ENCODE results near the gene ZNF487.
"Not testable (repeated sequence)": the region's sequence is repeated elsewhere in the genome, so short reads cannot be mapped to it uniquely, and the experiment has no call there.

Gene ZNF487

GRCh38 chr10:43407148-43407575, 29.7 kb upstream of the ZNF487 start:
- DNase-seq: peak; percentile 76

DNA sequence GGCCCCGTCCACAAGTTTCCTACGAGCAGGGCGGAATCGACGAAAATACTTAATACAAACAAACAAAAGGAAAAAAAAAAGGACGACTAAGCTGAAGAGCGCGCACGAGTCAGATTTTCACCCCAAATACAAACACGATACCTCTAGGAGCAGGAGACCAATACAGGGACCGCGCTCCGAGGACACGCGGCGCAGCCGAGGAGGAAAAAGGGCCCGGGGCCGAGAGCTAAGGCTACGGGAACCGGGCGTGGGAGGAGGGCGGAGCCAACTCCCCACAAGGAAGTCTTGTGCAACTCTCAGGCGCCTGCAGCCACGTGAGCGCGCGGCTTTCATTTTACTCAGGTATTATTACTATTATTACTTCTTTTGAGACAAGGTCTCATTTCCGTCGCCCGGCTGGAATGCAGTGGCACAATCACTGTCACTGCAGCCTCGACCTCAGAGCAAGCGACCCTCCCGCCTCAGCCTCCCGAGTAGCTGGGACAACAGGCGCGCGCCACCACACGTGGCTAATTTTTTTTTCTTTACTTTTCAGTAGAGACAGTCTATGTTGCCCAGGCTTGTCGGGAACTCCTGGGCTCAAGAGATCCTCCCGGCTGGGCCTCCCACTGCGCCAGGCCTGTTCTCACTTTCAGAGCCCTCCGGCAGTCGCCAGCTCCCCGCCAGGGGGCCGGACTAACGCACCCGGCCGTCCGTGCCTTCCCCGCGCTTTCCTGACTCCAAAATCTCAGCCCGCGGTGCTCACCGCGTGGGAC, 29.2 kb upstream of the ZNF487 start:
- DNase-seq: peak; percentile 91

- DNase-seq: no peak
These were observed 28.6 kb upstream of the ZNF487 start for GRCh38 chr10:43408331-43408709.

- peak; percentile 97 for DNase-seq
These were observed 28.1 kb upstream of the ZNF487 start, which contains the start of gene HNRNPF for GRCh38 chr10:43408710-43409384. Gene HNRNPF (minus strand): TSS chr10:43409186. CDS start chr10:43387884, 21,302 bp downstream.

DNA sequence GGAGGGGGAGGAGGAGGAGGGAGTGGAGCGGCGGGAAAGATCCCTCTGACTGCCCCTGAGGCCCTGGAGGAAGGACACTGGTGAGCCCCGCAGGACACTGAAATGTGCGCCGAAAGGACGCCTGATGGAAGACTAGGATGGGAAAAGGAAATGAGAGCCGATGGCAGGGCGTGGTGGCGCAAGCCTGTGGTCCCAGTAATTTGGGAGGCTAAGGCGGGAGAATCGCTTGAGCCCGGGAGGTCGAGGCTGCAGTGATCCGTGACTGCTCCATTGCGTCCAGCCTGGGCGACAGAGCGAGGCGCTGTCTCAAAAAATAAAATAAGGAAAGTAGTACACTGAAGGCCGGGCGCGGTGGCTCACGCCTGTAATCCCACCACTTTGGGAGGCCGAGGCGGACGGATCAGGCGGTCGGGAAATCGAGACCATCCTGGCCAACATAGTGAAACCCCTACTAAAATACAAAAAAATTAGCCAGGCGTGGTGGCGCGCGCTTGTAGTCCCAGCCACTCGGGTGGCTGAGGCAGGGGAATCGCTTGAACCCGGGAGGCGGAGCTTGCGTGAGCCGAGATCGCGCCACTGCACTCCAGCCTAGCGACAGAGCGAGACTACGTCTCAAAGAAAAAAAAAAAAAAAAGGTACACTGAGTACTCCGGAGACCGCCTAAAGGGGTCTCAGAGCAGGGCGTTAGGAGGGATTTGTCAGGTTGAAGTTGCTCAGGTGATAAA, 27.4 kb upstream of the ZNF487 start:
- DNase-seq: no peak

DNA sequence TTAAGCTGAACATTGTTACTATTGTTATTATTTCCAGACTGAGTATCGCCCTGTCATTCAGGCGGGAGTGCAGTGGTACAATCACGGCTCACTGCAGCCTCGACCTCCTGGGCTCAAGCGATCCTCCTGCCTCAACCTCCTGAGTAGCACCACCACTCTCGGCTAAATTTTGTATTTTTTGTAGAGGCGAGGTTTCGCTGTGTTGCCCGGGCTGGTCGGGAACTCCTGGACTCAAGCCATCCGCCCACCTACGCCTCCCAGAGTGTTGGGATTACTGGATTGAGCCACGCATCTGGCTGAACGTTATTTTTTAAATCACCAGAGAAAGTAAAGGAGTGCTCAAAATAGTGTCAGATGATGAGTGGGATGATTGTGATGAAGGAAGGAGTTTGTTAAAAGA, 26.6 kb upstream of the ZNF487 start:
- DNase-seq: no peak

GRCh38 chr10:43411536-43411935, 25.4 kb upstream of the ZNF487 start:
- no peak for DNase-seq

- no peak for DNase-seq
These were observed 21.4 kb upstream of the ZNF487 start for GRCh38 chr10:43415544-43415943.

GRCh38 chr10:43417950-43418768, 18.8 kb upstream of the ZNF487 start:
- DNase-seq: no peak

DNA sequence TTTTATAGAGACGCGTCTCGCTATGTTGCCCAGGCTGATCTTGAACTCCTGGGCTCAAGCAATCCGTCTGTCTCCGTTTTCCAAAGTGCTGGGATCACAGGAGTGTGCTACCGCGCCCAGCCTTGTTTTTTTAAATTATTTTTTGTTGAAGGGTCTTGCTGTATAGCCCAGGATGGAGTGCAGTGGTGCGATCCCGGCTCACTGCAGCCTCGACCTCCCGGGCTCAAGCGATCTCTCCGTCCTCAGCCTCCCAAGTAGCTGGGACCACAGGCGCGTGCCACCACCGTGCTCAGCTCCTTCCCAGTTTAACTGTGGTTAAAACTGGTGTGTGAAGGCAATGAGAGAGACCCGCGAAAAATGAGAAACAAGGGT, 16.9 kb upstream of the ZNF487 start:
- DNase-seq: no peak

GRCh38 chr10:43420369-43421200, 16.3 kb upstream of the ZNF487 start:
- DNase-seq: peak; percentile 94

DNA sequence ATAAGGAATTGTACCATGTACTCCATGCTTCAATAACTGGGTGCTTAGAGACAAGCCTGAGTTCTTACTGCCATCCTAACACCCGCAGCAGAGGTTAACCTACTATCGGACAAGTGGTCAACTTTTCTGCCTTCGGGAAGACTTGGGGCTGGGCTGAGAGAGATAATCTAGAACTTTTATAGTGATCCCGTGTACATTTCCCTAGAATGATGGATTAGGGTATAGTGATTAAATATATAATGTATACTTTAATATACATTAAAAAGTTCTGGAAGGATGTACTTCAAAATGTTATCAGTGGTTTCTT, 15.8 kb upstream of the ZNF487 start:
- DNase-seq: no peak

DNA sequence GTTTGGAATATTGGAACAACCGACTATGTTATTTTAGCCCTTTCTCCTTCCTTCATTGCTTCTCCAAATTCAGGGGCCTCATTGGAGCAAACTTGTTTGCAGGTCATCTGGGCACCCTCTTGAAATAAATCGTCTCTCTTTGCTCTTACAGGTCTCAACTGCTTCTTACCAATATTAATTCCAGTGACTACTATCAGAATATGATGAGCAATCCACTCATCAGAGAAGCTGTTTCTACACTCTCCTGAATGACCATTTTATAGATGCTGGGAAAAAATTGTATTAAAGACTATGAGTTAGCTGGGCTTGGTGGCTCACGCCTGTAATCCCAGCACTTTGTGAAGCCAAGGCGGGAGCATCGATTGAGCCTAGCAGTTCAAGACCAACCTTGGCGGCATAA, 15.4 kb upstream of the ZNF487 start:
- no peak for DNase-seq

DNA sequence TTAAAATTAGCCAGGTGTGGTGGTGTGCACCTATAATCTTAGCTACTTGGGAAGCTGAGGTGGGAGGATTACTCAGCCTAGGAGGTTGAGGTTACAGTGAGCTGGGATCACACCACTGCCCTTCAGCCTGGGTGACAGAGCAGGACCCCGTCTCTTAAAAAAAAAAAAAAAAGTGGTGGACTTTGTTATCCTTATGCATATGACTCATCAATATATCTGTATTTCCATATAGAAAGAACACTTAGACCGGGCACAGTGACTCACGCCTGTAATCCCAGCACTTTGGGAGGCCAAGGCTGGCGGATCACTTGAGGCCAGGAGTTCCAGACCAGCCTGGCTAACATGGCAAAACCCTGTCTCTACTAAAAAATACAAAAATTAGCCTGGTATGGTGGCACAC, 15.0 kb upstream of the ZNF487 start:
- not testable (repeated sequence) for DNase-seq

GRCh38 chr10:43424416-43424815, 12.5 kb upstream of the ZNF487 start:
- DNase-seq: no peak

DNA sequence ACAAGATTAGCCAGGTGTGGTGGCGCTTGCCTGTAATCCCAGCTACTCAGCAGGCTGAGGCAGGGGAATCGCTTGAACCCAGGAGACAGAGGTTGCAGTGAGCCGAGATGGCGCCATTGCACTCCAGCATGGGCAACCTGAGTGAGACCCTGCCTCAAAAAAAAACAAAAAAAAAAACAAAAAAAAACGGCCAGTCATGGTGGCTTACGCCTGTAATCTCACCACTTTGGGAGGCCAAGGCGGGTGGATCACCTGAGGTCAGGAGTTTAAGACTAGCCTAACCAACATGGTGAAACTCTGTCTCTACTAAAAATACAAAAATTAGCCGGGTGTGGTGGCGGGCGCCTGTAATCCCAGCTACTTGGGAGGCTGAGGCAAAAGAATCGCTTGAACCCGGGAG, 10.4 kb upstream of the ZNF487 start:
- DNase-seq: not testable (repeated sequence)

DNA sequence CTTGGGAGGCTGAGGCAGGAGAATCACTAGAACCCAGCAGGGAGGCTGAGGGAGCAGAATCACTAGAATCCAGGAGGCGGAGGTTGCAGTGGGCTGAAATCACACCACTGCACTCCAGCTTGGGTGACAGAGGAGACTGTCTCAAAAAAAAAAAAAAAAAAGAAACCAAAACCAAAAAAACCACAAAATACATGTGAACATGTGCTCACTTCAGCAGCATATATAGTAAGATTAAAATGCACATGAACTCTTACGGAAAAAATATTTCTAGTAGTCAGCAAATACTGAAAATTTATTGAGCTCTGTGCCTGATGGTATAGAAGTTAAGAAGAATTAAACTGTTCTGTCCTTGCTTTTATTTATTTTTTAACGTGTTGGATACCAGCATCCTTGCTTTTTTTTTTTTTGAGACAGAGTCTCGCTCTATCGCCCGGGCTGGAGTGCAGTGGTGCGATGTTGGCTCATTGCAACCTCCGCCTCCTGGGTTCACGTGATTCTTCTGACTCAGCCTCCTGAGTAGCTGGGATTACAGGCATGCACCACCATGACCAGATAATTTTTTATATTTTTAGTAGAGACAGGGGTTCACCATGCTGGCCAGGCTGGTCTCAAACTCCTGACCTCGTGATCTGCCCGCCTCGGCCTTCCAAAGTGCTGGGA, 9.6 kb upstream of the ZNF487 start:
- DNase-seq: no peak

GRCh38 chr10:43430926-43431663, 5.8 kb upstream of the ZNF487 start:
- no peak for DNase-seq

DNA sequence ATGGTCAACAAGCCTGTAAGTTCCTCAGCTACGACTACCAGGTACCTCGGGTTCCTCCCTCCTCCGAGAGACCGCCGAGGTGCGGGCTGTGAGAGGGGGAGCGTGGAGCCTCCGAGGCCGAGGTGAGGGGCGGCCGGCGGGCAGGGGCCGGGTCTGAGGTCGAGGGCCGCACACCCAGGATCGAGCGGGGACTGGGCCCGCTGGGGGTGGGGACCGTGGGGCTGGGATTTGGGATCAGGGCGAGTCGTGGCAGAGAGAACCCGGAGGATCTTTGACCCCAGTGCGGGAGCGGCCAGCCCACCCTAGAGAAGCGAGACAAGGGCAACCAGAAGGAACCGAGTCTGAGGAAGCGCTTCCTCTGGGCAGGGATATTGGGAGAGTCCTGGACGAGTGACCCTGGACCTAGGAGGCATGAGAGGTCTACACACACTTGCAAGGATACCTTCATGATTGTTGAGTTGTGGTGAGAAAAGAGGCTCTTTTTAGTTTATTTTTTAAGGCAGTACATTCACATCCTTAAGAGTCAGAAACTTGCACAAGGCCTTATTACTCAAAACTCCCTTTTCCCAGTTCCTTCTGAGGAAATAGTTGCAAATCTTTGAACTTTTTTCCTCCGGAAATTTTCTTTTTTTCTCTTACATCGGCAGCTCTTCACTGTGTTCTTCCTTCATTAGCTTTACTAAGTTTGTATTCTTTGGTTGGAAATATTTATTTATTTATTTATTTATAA, 395 bp downstream of the ZNF487 start:
- DNase-seq: no peak

GRCh38 chr10:43440463-43441134, 3.7 kb downstream of the ZNF487 start:
- no peak for DNase-seq

Measured in right hindlimb (tissue), 1 donor.